ENCODE results near the gene MRTFB.

MRTFB gene

GRCh38 chr16:14109782-14110727, 38.9 kb downstream of the MRTFB start:
- DNase-seq (ENCODE audit: low read depth) = no peak
- TF ChIP-seq CTCF (IDR thresholded peaks at IDR 0.05; ENCODE audit: control insufficient read depth, insufficient read depth, low read depth, low read length, missing control alignments) = no peak
- no peak overlapping the region for H3K4me3 ChIP-seq (ENCODE audit: control insufficient read depth, low read depth, low read length)

- H3K4me3 ChIP-seq (ENCODE audit: control insufficient read depth, low read depth, low read length) = no peak overlapping the region
- TF ChIP-seq CTCF (IDR thresholded peaks at IDR 0.05; ENCODE audit: control insufficient read depth, insufficient read depth, low read depth, low read length, missing control alignments) = no peak
- DNase-seq (ENCODE audit: low read depth) = no peak
Measured at GRCh38 chr16:14110728-14111251, 39.7 kb downstream of the MRTFB start.

GRCh38 chr16:14111713-14112538, 40.8 kb downstream of the MRTFB start:
- no peak for DNase-seq (ENCODE audit: low read depth)
- TF ChIP-seq CTCF (IDR thresholded peaks at IDR 0.05; ENCODE audit: control insufficient read depth, insufficient read depth, low read depth, low read length, missing control alignments) = no peak
- no peak overlapping the region for H3K4me3 ChIP-seq (ENCODE audit: control insufficient read depth, low read depth, low read length)

GRCh38 chr16:14112539-14112856, 41.4 kb downstream of the MRTFB start:
- no peak for DNase-seq (ENCODE audit: low read depth)
- TF ChIP-seq CTCF (IDR thresholded peaks at IDR 0.05; ENCODE audit: control insufficient read depth, insufficient read depth, low read depth, low read length, missing control alignments) = no peak
- no peak overlapping the region for H3K4me3 ChIP-seq (ENCODE audit: control insufficient read depth, low read depth, low read length)

GRCh38 chr16:14113344-14113743, 42.2 kb downstream of the MRTFB start:
- no peak for DNase-seq (ENCODE audit: low read depth)
- no peak overlapping the region for H3K4me3 ChIP-seq (ENCODE audit: control insufficient read depth, low read depth, low read length)
- no peak for TF ChIP-seq CTCF (IDR thresholded peaks at IDR 0.05; ENCODE audit: control insufficient read depth, insufficient read depth, low read depth, low read length, missing control alignments)

GRCh38 chr16:14117051-14117450, 45.9 kb downstream of the MRTFB start:
- no peak for TF ChIP-seq CTCF (IDR thresholded peaks at IDR 0.05; ENCODE audit: control insufficient read depth, insufficient read depth, low read depth, low read length, missing control alignments)
- DNase-seq (ENCODE audit: low read depth) = no peak

More at GRCh38 chr16:14117051-14117450, 45.9 kb downstream of the MRTFB start:
- no peak overlapping the region for H3K4me3 ChIP-seq (ENCODE audit: control insufficient read depth, low read depth, low read length)
